SK-N-SH (cell line): ENCODE measurements around the gene VPS9D1. TPM values are rescaled to one million over a fixed set of nuclear protein-coding genes. Genes with fewer than 3 reads are reported as not detected.

Experiments used
- CTCF ChIA-PET: fragments of 300-600, 350-600 bp; formaldehyde crosslinking; extraction: SDS; loops from one replicate; lab custom pipeline; 2021; lab: Yijun Ruan, JAX
- POLR2A ChIA-PET: fragments of 350-600 bp; sonication (Branson Sonifier 250); formaldehyde crosslinking; extraction: SDS; loops from one replicate; lab custom pipeline; 2020; ENCODE audit warnings: antibody characterized with exemption, inconsistent platforms; lab: Yijun Ruan, JAX
- DNase-seq: peaks from one replicate; pipeline ENCODE4 v3.0.0; 2012
- H2AFZ ChIP-seq: fragments of 200-600 bp; sonication (generic); 2 replicates; pipeline ENCODE4 v1.8.1; 2016; ENCODE audit warnings: antibody characterized with exemption, mild to moderate bottlenecking, low read depth
- H3F3A ChIP-seq: fragments of 200-600 bp; sonication (generic); replicated peaks from 2 replicates; pipeline ENCODE3; 2016; ENCODE audit warnings: antibody characterized with exemption, mild to moderate bottlenecking; ENCODE audit not compliant: insufficient read depth
- H3K27ac ChIP-seq, 2 experiments: fragments of 200-500 bp in 1 of 2; fragments of 200-600 bp in 1 of 2; sonication (Bioruptor generic) in 1 of 2; sonication (generic), shearing (Covaris generic) in 1 of 2; 2 replicates each; pipeline versions ENCODE4 v1.5.1 to v1.6.1; 2014 to 2016; ENCODE audit warnings: low read depth in 2 of 2, inconsistent platforms in 1 of 2, low read length in 1 of 2, mild to moderate bottlenecking in 1 of 2, mixed read lengths in 1 of 2
- H3K27me3 ChIP-seq: fragments of 200-600 bp; sonication (generic), shearing (Covaris generic); 2 replicates; pipeline ENCODE4 v1.6.1; 2016; ENCODE audit warnings: mixed run types; ENCODE audit not compliant: insufficient read depth
- H3K36me3 ChIP-seq, 2 experiments: fragments of 200-500 bp in 1 of 2; fragments of 200-600 bp in 1 of 2; sonication (Bioruptor generic) in 1 of 2; sonication (generic) in 1 of 2; replicated peaks in 1 of 2; 2 replicates each; pipeline versions ENCODE3 to v1.5.1; 2014 to 2016; ENCODE audit warnings: low read length in 1 of 2, mild to moderate bottlenecking in 1 of 2; ENCODE audit not compliant: insufficient read depth in 2 of 2, control insufficient read depth in 1 of 2
- H3K4me1 ChIP-seq, 2 experiments: fragments of 200-500 bp in 1 of 2; fragments of 200-600 bp in 1 of 2; sonication (Bioruptor generic) in 1 of 2; sonication (generic), shearing (Covaris generic) in 1 of 2; 2 replicates each; pipeline versions ENCODE4 v1.5.1 to v1.6.1; 2014 to 2016; ENCODE audit warnings: low read depth in 1 of 2, low read length in 1 of 2, mixed run types in 1 of 2; ENCODE audit not compliant: insufficient read depth in 2 of 2, control insufficient read depth in 1 of 2
- H3K4me2 ChIP-seq: fragments of 200-600 bp; sonication (generic), shearing (Covaris generic); 2 replicates; pipeline ENCODE4 v1.6.1; 2017; ENCODE audit warnings: mixed run types
- H3K4me3 ChIP-seq, 2 experiments: fragments of 200-500 bp in 1 of 2; fragments of 200-600 bp in 1 of 2; sonication (Bioruptor generic) in 1 of 2; sonication (generic), shearing (Covaris generic) in 1 of 2; 2 replicates each; pipeline versions ENCODE4 v1.5.1 to v1.8.1; 2014 to 2016; ENCODE audit warnings: low read depth in 2 of 2, inconsistent platforms in 1 of 2, low read length in 1 of 2, mild to moderate bottlenecking in 1 of 2, mixed read lengths in 1 of 2, moderate library complexity in 1 of 2
- H3K79me2 ChIP-seq: fragments of 200-600 bp; sonication (generic); 2 replicates; pipeline ENCODE4 v1.8.1; 2017; ENCODE audit warnings: mild to moderate bottlenecking; ENCODE audit not compliant: insufficient read depth
- H3K9ac ChIP-seq: fragments of 200-600 bp; sonication (generic); 2 replicates; pipeline ENCODE4 v1.6.1; 2017; ENCODE audit warnings: mixed run types
- H3K9me2 ChIP-seq: fragments of 200-600 bp; sonication (generic); 2 replicates; pipeline ENCODE4 v1.6.1; 2017; ENCODE audit warnings: mixed run types
- H3K9me3 ChIP-seq: fragments of 200-600 bp; sonication (generic); 2 replicates; pipeline ENCODE4 v1.6.1; 2017; ENCODE audit warnings: mixed run types, mild to moderate bottlenecking, moderate library complexity
- H4K20me1 ChIP-seq: fragments of 200-600 bp; sonication (generic); 2 replicates; pipeline ENCODE4 v1.6.1; 2017; ENCODE audit warnings: mild to moderate bottlenecking, mixed run types; ENCODE audit not compliant: insufficient read depth
- CTCF ChIP-seq: fragments of 200-600 bp; sonication (generic); IDR thresholded peaks from 2 replicates; pipeline ENCODE4 v1.6.1; 2017; ENCODE audit warnings: antibody characterized with exemption, mild to moderate bottlenecking, moderate library complexity
- EP300 ChIP-seq, 2 experiments: IDR thresholded peaks; 2 replicates each; pipeline versions ENCODE4 v1.4.0 to v1.6.1; 2012; ENCODE audit warnings: borderline replicate concordance in 1 of 2, low read depth in 1 of 2, low read length in 1 of 2
- EZH2phosphoT487 ChIP-seq: fragments of 200-600 bp; sonication (generic); IDR thresholded peaks from 2 replicates; pipeline ENCODE4 v1.6.1; 2017; ENCODE audit warnings: low read depth, mixed run types, mild to moderate bottlenecking, antibody characterized with exemption, moderate library complexity, borderline replicate concordance
- FOXJ3 ChIP-seq: sonication (generic); formaldehyde crosslinking; IDR thresholded peaks from 2 replicates; pipeline ENCODE4 v1.5.1; 2020; ENCODE audit warnings: mild to moderate bottlenecking, missing genetic modification reagents
- GABPA ChIP-seq: IDR thresholded peaks from 2 replicates; pipeline ENCODE4 v1.4.0; 2012; ENCODE audit warnings: low read depth, mild to moderate bottlenecking
- JUND ChIP-seq: IDR thresholded peaks from 2 replicates; pipeline ENCODE4 v1.4.0; 2012
- MAX ChIP-seq: IDR thresholded peaks from 2 replicates; pipeline ENCODE4 v1.4.0; 2012; ENCODE audit warnings: low read depth
- MXI1 ChIP-seq: IDR thresholded peaks from 2 replicates; pipeline ENCODE4 v1.6.1; 2012; ENCODE audit warnings: mild to moderate bottlenecking, low read depth, low read length, improper control_type of control experiment
- NRF1 ChIP-seq: IDR thresholded peaks from 2 replicates; pipeline ENCODE4 v1.6.1; 2012; ENCODE audit warnings: low read depth, mild to moderate bottlenecking, low read length
- PBX3 ChIP-seq: IDR thresholded peaks from 2 replicates; pipeline ENCODE4; 2012
- RAD21 ChIP-seq: IDR thresholded peaks from 2 replicates; pipeline ENCODE4 v1.6.1; 2012; ENCODE audit warnings: mild to moderate bottlenecking, low read length
- SIN3A ChIP-seq: IDR thresholded peaks from 2 replicates; pipeline ENCODE4 v1.6.1; 2012; ENCODE audit warnings: low read depth, mild to moderate bottlenecking, low read length, moderate library complexity, borderline replicate concordance
- SMC3 ChIP-seq: IDR thresholded peaks from 2 replicates; pipeline ENCODE4 v1.6.1; 2012; ENCODE audit warnings: low read depth, low read length, improper control_type of control experiment
- TAF1 ChIP-seq: IDR thresholded peaks from 2 replicates; pipeline ENCODE4 v1.6.1; 2012; ENCODE audit warnings: low read depth, mild to moderate bottlenecking, low read length, moderate library complexity, borderline replicate concordance
- TCF12 ChIP-seq: IDR thresholded peaks from 2 replicates; pipeline ENCODE4 v1.4.0; 2012
- USF2 ChIP-seq: fragments of 150-350 bp; IDR thresholded peaks from 2 replicates; pipeline ENCODE4 v1.6.1; 2017; ENCODE audit warnings: antibody characterized with exemption, low read length, low read depth, borderline replicate concordance
- YY1 ChIP-seq: IDR thresholded peaks from 2 replicates; pipeline ENCODE4 v1.4.0; 2012; ENCODE audit warnings: low read depth, mild to moderate bottlenecking
- ZBTB33 ChIP-seq: IDR thresholded peaks from 2 replicates; pipeline ENCODE4 v1.4.0; 2012; ENCODE audit warnings: low read depth, borderline replicate concordance
- WGBS: methylation state at CpG from one replicate; pipeline ENCODE4 v1.1.6; 2017; ENCODE audit warnings: low lambda C conversion rate; 5-methylcytosine and 5-hydroxymethylcytosine counted together
- polyA plus RNA-seq, 3 experiments: library from polyadenylated mRNA; depleted of rRNA; stranded (reverse); fragments of >200 nt; gene quantifications; 2 replicates each; pipeline ENCODE4 v1.2.3, GENCODE V29; 2012
- TF ChIP-seq, protein P1 (sequence below): IDR thresholded peaks from 2 replicates; pipeline ENCODE4 v1.6.1; 2012; ENCODE audit warnings: mild to moderate bottlenecking, low read depth, low read length, moderate library complexity

Gene VPS9D1
- polyA plus RNA-seq, 1 of the 3 experiments (the other 2 are of a cell fraction) = 10.1 TPM

DNA sequence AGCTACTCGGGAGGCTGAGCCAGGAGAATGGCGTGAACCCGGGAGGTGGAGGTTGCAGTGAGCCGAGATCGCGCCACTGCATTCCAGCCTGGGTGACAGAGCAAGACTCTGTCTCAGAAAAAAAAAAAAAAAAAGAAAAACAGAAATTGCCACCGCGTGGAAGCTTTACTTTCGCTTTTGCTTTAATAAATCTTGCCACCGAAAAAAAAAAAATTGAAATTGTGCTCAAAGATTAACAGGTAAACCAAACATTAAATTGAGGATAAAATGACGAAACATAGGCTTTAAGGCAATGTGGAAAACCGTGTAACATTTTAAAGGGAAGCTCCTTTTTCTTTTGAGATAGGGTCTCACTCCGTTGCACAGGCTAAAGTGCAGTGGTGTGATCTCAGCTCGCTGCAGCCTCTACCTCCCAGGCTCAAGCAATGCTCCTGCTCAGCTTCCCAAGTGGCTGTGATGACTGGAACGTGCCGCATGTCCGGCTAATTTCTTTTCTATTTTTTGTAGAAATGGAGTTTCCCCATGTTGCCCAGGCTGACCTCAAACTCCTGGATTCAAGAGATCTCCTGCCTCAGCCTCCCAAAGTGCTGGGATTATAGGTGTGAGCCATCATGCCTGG, 40.7 kb upstream of the VPS9D1 start:
- H3F3A ChIP-seq = no peaks in the 10 kb centered on the region
- 94% methylated on average over 17 of the region's 17 CpGs for WGBS
- no peak overlapping the region for H3K9ac ChIP-seq
- no peak overlapping the region for H3K4me3 ChIP-seq
- no peak for DNase-seq
- peaks cover under 1% of the 10 kb centered on the region; the same call in 1 of the 2 replicates for H3K79me2 ChIP-seq
- H3K36me3 ChIP-seq = peaks cover 3 to 10% of the 10 kb centered on the region in 2 experiments
- H3K4me2 ChIP-seq = no peak overlapping the region
- H4K20me1 ChIP-seq = no peaks in the 10 kb centered on the region
- no peak for TF ChIP-seq CTCF
- TF ChIP-seq MXI1 = no peak
- TF ChIP-seq RAD21 = no peak
- no peak for TF ChIP-seq SMC3
- TF ChIP-seq, protein P1, sequence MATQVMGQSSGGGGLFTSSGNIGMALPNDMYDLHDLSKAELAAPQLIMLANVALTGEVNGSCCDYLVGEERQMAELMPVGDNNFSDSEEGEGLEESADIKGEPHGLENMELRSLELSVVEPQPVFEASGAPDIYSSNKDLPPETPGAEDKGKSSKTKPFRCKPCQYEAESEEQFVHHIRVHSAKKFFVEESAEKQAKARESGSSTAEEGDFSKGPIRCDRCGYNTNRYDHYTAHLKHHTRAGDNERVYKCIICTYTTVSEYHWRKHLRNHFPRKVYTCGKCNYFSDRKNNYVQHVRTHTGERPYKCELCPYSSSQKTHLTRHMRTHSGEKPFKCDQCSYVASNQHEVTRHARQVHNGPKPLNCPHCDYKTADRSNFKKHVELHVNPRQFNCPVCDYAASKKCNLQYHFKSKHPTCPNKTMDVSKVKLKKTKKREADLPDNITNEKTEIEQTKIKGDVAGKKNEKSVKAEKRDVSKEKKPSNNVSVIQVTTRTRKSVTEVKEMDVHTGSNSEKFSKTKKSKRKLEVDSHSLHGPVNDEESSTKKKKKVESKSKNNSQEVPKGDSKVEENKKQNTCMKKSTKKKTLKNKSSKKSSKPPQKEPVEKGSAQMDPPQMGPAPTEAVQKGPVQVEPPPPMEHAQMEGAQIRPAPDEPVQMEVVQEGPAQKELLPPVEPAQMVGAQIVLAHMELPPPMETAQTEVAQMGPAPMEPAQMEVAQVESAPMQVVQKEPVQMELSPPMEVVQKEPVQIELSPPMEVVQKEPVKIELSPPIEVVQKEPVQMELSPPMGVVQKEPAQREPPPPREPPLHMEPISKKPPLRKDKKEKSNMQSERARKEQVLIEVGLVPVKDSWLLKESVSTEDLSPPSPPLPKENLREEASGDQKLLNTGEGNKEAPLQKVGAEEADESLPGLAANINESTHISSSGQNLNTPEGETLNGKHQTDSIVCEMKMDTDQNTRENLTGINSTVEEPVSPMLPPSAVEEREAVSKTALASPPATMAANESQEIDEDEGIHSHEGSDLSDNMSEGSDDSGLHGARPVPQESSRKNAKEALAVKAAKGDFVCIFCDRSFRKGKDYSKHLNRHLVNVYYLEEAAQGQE = no peak
- TF ChIP-seq EZH2phosphoT487 = no peak
- no peak for TF ChIP-seq FOXJ3 (CRISPR knock-in tag)
- TF ChIP-seq MAX = no peak
- TF ChIP-seq JUND = no peak
- no peak for TF ChIP-seq GABPA
- no peak for TF ChIP-seq TAF1
- TF ChIP-seq SIN3A = no peak
- TF ChIP-seq ZBTB33 = no peak
- no peak for TF ChIP-seq EP300 (IDR thresholded peaks at IDR 0.05; ENCODE audit: borderline replicate concordance in 1 of 2, low read depth in 1 of 2, low read length in 1 of 2)
- TF ChIP-seq USF2 = no peak
- TF ChIP-seq PBX3 = no peak
- TF ChIP-seq YY1 = no peak
- no peak for TF ChIP-seq NRF1
- no peak for TF ChIP-seq TCF12
- H3K27me3 ChIP-seq = no peaks in the 10 kb centered on the region
- H3K27ac ChIP-seq = no peak overlapping the region
- H3K9me3 ChIP-seq = no peaks in the 10 kb centered on the region
- ChIA-PET CTCF (interaction anchor here (1.0 to 2.5 kb wide), 4 partner anchors 8 to 99 kb away, joined by 4 to 13 read pairs (median 4); no protein-coding TSS in a partner anchor), POLR2A (no interaction called here)
- no peak overlapping the region for H2AFZ ChIP-seq
- no peaks in the 10 kb centered on the region for H3K9me2 ChIP-seq
- H3K4me1 ChIP-seq = no peaks in the 10 kb centered on the region
